ENCODE measurements around the gene MAP1LC3B2. TPM values are rescaled to one million over a fixed set of nuclear protein-coding genes. Genes with fewer than 3 reads are reported as not detected.

Gene MAP1LC3B2
- polyA plus RNA-seq (2011; rRNA removed) (3.1 and 3.8 TPM in 2 replicates), polyA minus RNA-seq (2011; rRNA and poly(A)+ RNA removed) (1.2 and 3.0 TPM in 2 replicates)

GRCh38 chr12:116559162-116559935 lies at the start of gene MAP1LC3B2:
Gene MAP1LC3B2, plus strand, starts transcription at chr12:116559381. Its CDS starts 16,562 bp downstream, at chr12:116575943.
- no peak for DNase-seq (ENCODE audit: low read depth, low spot score)
- POLR2A ChIA-PET, result interaction anchor here (0.7 to 1.0 kb wide), 2 partner anchors 126 to 177 kb away, joined by 4 to 5 read pairs; no protein-coding TSS in a partner anchor
- no peak within 1 kb of the TSS for H3K4me3 ChIP-seq (ENCODE audit: low read depth, low read length)

GRCh38 chr12:116513944-116514343 lies 45.2 kb upstream of the MAP1LC3B2 start:
- no peak for DNase-seq (ENCODE audit: low read depth, low spot score)
- no peaks in the 10 kb centered on the region for H3K27me3 ChIP-seq (ENCODE audit: control insufficient read depth, insufficient read depth, low read length)
- no peak overlapping the region for H3K4me3 ChIP-seq (ENCODE audit: low read depth, low read length)
- no peak overlapping the region for H3K27ac ChIP-seq (ENCODE audit: low read depth, low read length)
- TF ChIP-seq CTCF (IDR thresholded peaks at IDR 0.05; ENCODE audit: low read depth, low read length), result no peak
- POLR2A ChIA-PET, result no interaction called here
- H3K9me3 ChIP-seq (ENCODE audit: control insufficient read depth, insufficient read depth, low read length), result no peaks in the 10 kb centered on the region; the same call in 1 of the 2 replicates
- CTCF ChIA-PET, result no interaction called here

More at GRCh38 chr12:116559162-116559935, at the start of gene MAP1LC3B2:
- TF ChIP-seq CTCF (IDR thresholded peaks at IDR 0.05; ENCODE audit: low read depth, low read length), result no peak
- CTCF ChIA-PET, result interaction anchor here (0.6 kb wide), 2 partner anchors 14 to 1769 kb away, joined by 3 read pairs; no protein-coding TSS in a partner anchor
- no peaks in the 10 kb centered on the region; the same call in none of the 2 replicates for H3K9me3 ChIP-seq (ENCODE audit: control insufficient read depth, insufficient read depth, low read length)
- no peak within 1 kb of the TSS for H3K27ac ChIP-seq (ENCODE audit: low read depth, low read length)
- H3K27me3 ChIP-seq (ENCODE audit: control insufficient read depth, insufficient read depth, low read length), result no peaks in the 10 kb centered on the region

- Histone ChIP-seq H3K27ac (ENCODE audit: low read depth, low read length) (no peak overlapping the region), H3K4me3 (ENCODE audit: low read depth, low read length) (no peak overlapping the region), H3K27me3 (ENCODE audit: control insufficient read depth, insufficient read depth, low read length) (no peaks in the 10 kb centered on the region), H3K9me3 (ENCODE audit: control insufficient read depth, insufficient read depth, low read length) (no peaks in the 10 kb centered on the region; the same call in 1 of the 2 replicates)
- DNase-seq (ENCODE audit: low read depth, low spot score), result no peak
- TF ChIP-seq CTCF (IDR thresholded peaks at IDR 0.05; ENCODE audit: low read depth, low read length), result no peak
- CTCF ChIA-PET, result no interaction called here
- POLR2A ChIA-PET, result interaction anchor here (0.6 kb wide), 1 partner anchor 37 kb away, joined by 6 read pairs; no protein-coding TSS in a partner anchor
Measured at GRCh38 chr12:116515684-116516083, 43.5 kb upstream of the MAP1LC3B2 start.

GRCh38 chr12:116516657-116517056 lies 42.5 kb upstream of the MAP1LC3B2 start:
- H3K4me3 ChIP-seq (ENCODE audit: low read depth, low read length), result no peak overlapping the region
- no peaks in the 10 kb centered on the region; the same call in 1 of the 2 replicates for H3K9me3 ChIP-seq (ENCODE audit: control insufficient read depth, insufficient read depth, low read length)
- ChIA-PET POLR2A (no interaction called here), CTCF (interaction anchor here (0.5 kb wide), 1 partner anchor 1849 kb away, joined by 5 read pairs; no protein-coding TSS in a partner anchor)
- TF ChIP-seq CTCF (IDR thresholded peaks at IDR 0.05; ENCODE audit: low read depth, low read length), result no peak
- H3K27ac ChIP-seq (ENCODE audit: low read depth, low read length), result no peak overlapping the region
- DNase-seq (ENCODE audit: low read depth, low spot score), result no peak
- no peaks in the 10 kb centered on the region for H3K27me3 ChIP-seq (ENCODE audit: control insufficient read depth, insufficient read depth, low read length)

All from AG04450 (cell line).